GM03348 (cell line): Measurements from ENCODE around the gene CD93.
A peak's percentile ranks its signal among the peaks of the same experiment; 100 is the strongest.

Experiments
- DNase-seq: peaks from one replicate; pipeline ENCODE4 v3.0.0; 2012; ENCODE audit warnings: low spot score

CD93 gene

GRCh38 chr20:23086056-23086566, at the start of gene CD93:
TSS of gene CD93 (minus strand) at chr20:23086324. CDS start at chr20:23086192, 132 bp downstream.
- DNase-seq = no peak

GRCh38 chr20:23133560-23133998, 47.5 kb upstream of the CD93 start:
- no peak for DNase-seq

- no peak for DNase-seq
Measured at GRCh38 chr20:23132930-23133559, 46.9 kb upstream of the CD93 start.

GRCh38 chr20:23132293-23132929, 46.3 kb upstream of the CD93 start:
- no peak for DNase-seq

GRCh38 chr20:23131766-23132165, 45.6 kb upstream of the CD93 start:
- DNase-seq = no peak

- no peak for DNase-seq
Measured at GRCh38 chr20:23130622-23131140, 44.6 kb upstream of the CD93 start.

- no peak for DNase-seq
Measured at GRCh38 chr20:23129891-23130621, 43.9 kb upstream of the CD93 start.

- no peak for DNase-seq
Measured at GRCh38 chr20:23129266-23129665, 43.1 kb upstream of the CD93 start.

GRCh38 chr20:23128461-23129125, 42.5 kb upstream of the CD93 start:
- DNase-seq = no peak

GRCh38 chr20:23127506-23128279, 41.6 kb upstream of the CD93 start:
- DNase-seq = no peak

GRCh38 chr20:23126281-23127061, 40.3 kb upstream of the CD93 start:
- DNase-seq = no peak

- peak; percentile 82 for DNase-seq
Measured at GRCh38 chr20:23125625-23126191, 39.6 kb upstream of the CD93 start.

GRCh38 chr20:23125159-23125558, 39.0 kb upstream of the CD93 start:
- DNase-seq = no peak

- DNase-seq = no peak
Measured at GRCh38 chr20:23123886-23124285, 37.8 kb upstream of the CD93 start.

GRCh38 chr20:23122796-23123655, 36.9 kb upstream of the CD93 start:
- no peak for DNase-seq

GRCh38 chr20:23122321-23122720, 36.2 kb upstream of the CD93 start:
- no peak for DNase-seq

- DNase-seq = no peak
Measured at GRCh38 chr20:23121751-23122320, 35.7 kb upstream of the CD93 start.

GRCh38 chr20:23120936-23121750, 35.0 kb upstream of the CD93 start:
- DNase-seq = no peak
